GM19372 (cell line): ENCODE results near the gene ZFTA.
"Not testable (repeated sequence)": the region's sequence is repeated elsewhere in the genome, so short reads cannot be mapped to it uniquely, and the experiment has no call there.

Source experiments
- ATAC-seq: cut with Tn5 transposase; IDR thresholded peaks from one replicate; pipeline ENCODE4 v1.9.1; 2021; ENCODE audit warnings: mild to moderate bottlenecking, low read depth, moderate library complexity; ENCODE audit not compliant: unreplicated experiment

ZFTA gene

GRCh38 chr11:63768237-63769041 is at the start of gene ZFTA:
Gene ZFTA (minus strand): TSS chr11:63768775. CDS start chr11:63768622, 153 bp downstream.
- ATAC-seq: peak; percentile 52

GRCh38 chr11:63817758-63818498 is 49.4 kb upstream of the ZFTA start:
- no peak for ATAC-seq

- ATAC-seq: no peak
Observed at GRCh38 chr11:63816732-63817131, 48.2 kb upstream of the ZFTA start.

GRCh38 chr11:63816166-63816565 is 47.6 kb upstream of the ZFTA start:
- no peak for ATAC-seq

- no peak for ATAC-seq
Observed at GRCh38 chr11:63814383-63814736, 45.8 kb upstream of the ZFTA start.

GRCh38 chr11:63813563-63814382 is 45.2 kb upstream of the ZFTA start:
- ATAC-seq: peak; percentile 50

GRCh38 chr11:63813035-63813562 is 44.5 kb upstream of the ZFTA start, which contains the start of gene SPINDOC:
Gene SPINDOC (plus strand): TSS chr11:63813456. CDS start chr11:63813687, 231 bp downstream.
- peak; percentile 77 for ATAC-seq

- no peak for ATAC-seq
Observed at GRCh38 chr11:63811522-63811921, 42.9 kb upstream of the ZFTA start.

GRCh38 chr11:63810383-63810782 is 41.8 kb upstream of the ZFTA start:
- ATAC-seq: not testable (repeated sequence)

GRCh38 chr11:63805844-63806415 is 37.4 kb upstream of the ZFTA start:
- ATAC-seq: no peak

- ATAC-seq: no peak
Observed at GRCh38 chr11:63804259-63804658, 35.7 kb upstream of the ZFTA start.

- no peak for ATAC-seq
Observed at GRCh38 chr11:63802637-63803414, 34.3 kb upstream of the ZFTA start.

- ATAC-seq: no peak
Observed at GRCh38 chr11:63800921-63801320, 32.3 kb upstream of the ZFTA start.

- ATAC-seq: no peak
Observed at GRCh38 chr11:63795066-63795465, 26.5 kb upstream of the ZFTA start.

GRCh38 chr11:63793161-63793560 is 24.6 kb upstream of the ZFTA start:
- ATAC-seq: no peak

- ATAC-seq: no peak
Observed at GRCh38 chr11:63791495-63792167, 23.1 kb upstream of the ZFTA start.

- no peak for ATAC-seq
Observed at GRCh38 chr11:63785823-63786222, 17.2 kb upstream of the ZFTA start.

- ATAC-seq: no peak
Observed at GRCh38 chr11:63783925-63784592, 15.5 kb upstream of the ZFTA start.
